Smooth muscle cell (in vitro differentiated cells): Measurements from ENCODE around the gene MACROD2. TPM values are rescaled to one million over a fixed set of nuclear protein-coding genes. Genes with fewer than 3 reads are reported as not detected.

ENCODE experiments used
- DNase-seq: peaks from one replicate; lab custom pipeline; 2025; ENCODE audit not compliant: unreplicated experiment; lab: John Stamatoyannopoulos, UW
- H2AFZ ChIP-seq: fragments of 200-600 bp; sonication (generic); 2 replicates; pipeline ENCODE4 v1.6.0; 2016; ENCODE audit warnings: antibody characterized with exemption, low read depth, mild to moderate bottlenecking
- H3F3A ChIP-seq: fragments of 200-600 bp; sonication (generic); 2 replicates; pipeline ENCODE4 v1.6.0; 2017; ENCODE audit warnings: antibody characterized with exemption, low read depth
- H3K27ac ChIP-seq: fragments of 200-600 bp; sonication (generic); 2 replicates; pipeline ENCODE4 v1.5.1; 2016; ENCODE audit warnings: low read depth, mild to moderate bottlenecking
- H3K27me3 ChIP-seq: fragments of 200-600 bp; sonication (generic); 2 replicates; pipeline ENCODE4 v1.6.1; 2016; ENCODE audit warnings: low read depth, mild to moderate bottlenecking
- H3K36me3 ChIP-seq: fragments of 200-600 bp; sonication (generic); 2 replicates; pipeline ENCODE4 v1.5.1; 2016; ENCODE audit warnings: low read depth
- H3K4me1 ChIP-seq: fragments of 200-600 bp; sonication (generic); 2 replicates; pipeline ENCODE4 v1.5.1; 2016; ENCODE audit warnings: low read depth
- H3K4me2 ChIP-seq: fragments of 200-600 bp; sonication (generic); 2 replicates; pipeline ENCODE4 v1.6.0; 2016; ENCODE audit warnings: mild to moderate bottlenecking
- H3K4me3 ChIP-seq: fragments of 200-600 bp; sonication (generic); 2 replicates; pipeline ENCODE4 v1.5.1; 2016; ENCODE audit warnings: mild to moderate bottlenecking
- H3K79me2 ChIP-seq: fragments of 200-600 bp; sonication (generic); 2 replicates; pipeline ENCODE4 v1.6.0; 2016; ENCODE audit warnings: low read depth, mild to moderate bottlenecking
- H3K9ac ChIP-seq: fragments of 200-600 bp; sonication (generic); 2 replicates; pipeline ENCODE4 v1.6.0; 2016; ENCODE audit warnings: low read depth
- H3K9me3 ChIP-seq: fragments of 200-600 bp; sonication (generic); replicated peaks from 2 replicates; pipeline ENCODE4 v1.5.1; 2016; ENCODE audit warnings: low read depth
- H4K20me1 ChIP-seq: fragments of 200-600 bp; sonication (generic); 2 replicates; pipeline ENCODE4 v1.6.0; 2016; ENCODE audit warnings: low read depth
- WGBS: methylation state at CpG from one replicate; pipeline ENCODE4 v1.1.7; 2016; ENCODE audit warnings: low lambda C conversion rate; 5-methylcytosine and 5-hydroxymethylcytosine counted together
- polyA plus RNA-seq: library from polyadenylated mRNA; unstranded; fragments of >200 nt; fragmentation: Nextera tagmentation; extraction: Ambion mirVana; gene quantifications from 2 replicates; pipeline ENCODE4 v1.2.1, GENCODE V29; 2016
- total RNA-seq: library from RNA; depleted of rRNA; stranded (reverse); fragments of >200 nt; gene quantifications from 2 replicates; pipeline ENCODE4 v1.2.3, GENCODE V29; 2014
- TF ChIP-seq, protein P1 (sequence below): fragments of 200-600 bp; sonication (generic); IDR thresholded peaks from 2 replicates; pipeline ENCODE4 v1.5.1; 2017; ENCODE audit warnings: borderline replicate concordance, mild to moderate bottlenecking, antibody characterized with exemption; ENCODE audit not compliant: insufficient read depth, poor library complexity, severe bottlenecking

Gene MACROD2
- total and polyA plus RNA-seq, 2 experiments from 2014 or later, result 0.04 to 0.32 TPM

DNA sequence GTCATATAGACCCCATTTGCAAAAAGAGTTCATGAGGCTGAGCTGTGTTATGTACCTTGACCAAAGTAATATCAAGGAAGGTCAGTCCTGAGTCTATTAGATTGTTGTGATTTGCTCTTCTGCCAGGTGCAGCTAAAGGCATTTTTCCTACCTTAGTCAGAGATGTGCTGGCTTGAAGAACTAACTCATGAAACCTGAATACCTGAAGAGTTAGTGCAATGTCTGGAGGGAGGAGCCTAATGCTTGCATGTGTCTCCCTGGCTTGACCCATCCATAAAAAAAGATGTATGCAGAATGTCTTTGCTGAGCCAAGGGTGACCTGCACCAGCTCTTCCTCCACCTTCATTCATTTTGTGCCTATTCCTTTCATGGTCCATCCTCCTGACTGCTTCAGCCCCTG is 1835.9 kb downstream of the MACROD2 start:
- Histone ChIP-seq H4K20me1 (no peaks in the 10 kb centered on the region), H3K4me2 (no peak overlapping the region), H3K36me3 (no peaks in the 10 kb centered on the region), H2AFZ (no peak overlapping the region), H3K4me3 (no peak overlapping the region), H3K27me3 (peaks cover 13% of the 10 kb centered on the region), H3K9ac (no peak overlapping the region), H3K27ac (no peak overlapping the region), H3K9me3 (no peaks in the 10 kb centered on the region), H3F3A (no peaks in the 10 kb centered on the region), H3K4me1 (no peaks in the 10 kb centered on the region), H3K79me2 (no peaks in the 10 kb centered on the region)
- TF ChIP-seq, protein P1, sequence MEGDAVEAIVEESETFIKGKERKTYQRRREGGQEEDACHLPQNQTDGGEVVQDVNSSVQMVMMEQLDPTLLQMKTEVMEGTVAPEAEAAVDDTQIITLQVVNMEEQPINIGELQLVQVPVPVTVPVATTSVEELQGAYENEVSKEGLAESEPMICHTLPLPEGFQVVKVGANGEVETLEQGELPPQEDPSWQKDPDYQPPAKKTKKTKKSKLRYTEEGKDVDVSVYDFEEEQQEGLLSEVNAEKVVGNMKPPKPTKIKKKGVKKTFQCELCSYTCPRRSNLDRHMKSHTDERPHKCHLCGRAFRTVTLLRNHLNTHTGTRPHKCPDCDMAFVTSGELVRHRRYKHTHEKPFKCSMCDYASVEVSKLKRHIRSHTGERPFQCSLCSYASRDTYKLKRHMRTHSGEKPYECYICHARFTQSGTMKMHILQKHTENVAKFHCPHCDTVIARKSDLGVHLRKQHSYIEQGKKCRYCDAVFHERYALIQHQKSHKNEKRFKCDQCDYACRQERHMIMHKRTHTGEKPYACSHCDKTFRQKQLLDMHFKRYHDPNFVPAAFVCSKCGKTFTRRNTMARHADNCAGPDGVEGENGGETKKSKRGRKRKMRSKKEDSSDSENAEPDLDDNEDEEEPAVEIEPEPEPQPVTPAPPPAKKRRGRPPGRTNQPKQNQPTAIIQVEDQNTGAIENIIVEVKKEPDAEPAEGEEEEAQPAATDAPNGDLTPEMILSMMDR, result no peak
- DNase-seq, result no peak

DNA sequence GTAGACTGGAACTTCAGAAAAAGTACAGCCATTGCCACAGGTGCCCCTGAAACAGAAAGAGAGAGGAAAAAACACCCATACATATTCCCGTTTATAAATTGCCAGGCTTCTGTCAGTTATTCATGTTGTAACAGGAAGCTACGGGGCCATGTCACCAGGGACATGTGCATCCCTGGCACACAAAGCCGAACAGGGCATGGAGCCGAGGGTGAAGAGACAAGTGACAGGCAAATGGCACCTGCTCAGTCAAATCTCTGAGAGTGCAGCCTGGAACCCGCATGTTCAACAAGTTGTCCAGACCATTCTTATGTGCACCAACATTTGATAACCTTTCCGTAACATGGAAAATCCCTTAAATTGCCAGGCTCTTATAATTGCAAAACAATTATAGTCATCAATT is 1837.2 kb downstream of the MACROD2 start:
- no peak overlapping the region for H3K4me2 ChIP-seq
- H4K20me1 ChIP-seq, result no peaks in the 10 kb centered on the region
- H3F3A ChIP-seq, result no peaks in the 10 kb centered on the region
- no peaks in the 10 kb centered on the region for H3K79me2 ChIP-seq
- no peak overlapping the region for H2AFZ ChIP-seq
- H3K4me1 ChIP-seq, result no peaks in the 10 kb centered on the region
- peaks cover 13% of the 10 kb centered on the region for H3K27me3 ChIP-seq
- H3K4me3 ChIP-seq, result no peak overlapping the region
- TF ChIP-seq, protein P1, result no peak
- no peak for DNase-seq
- no peaks in the 10 kb centered on the region for H3K36me3 ChIP-seq
- 93% methylated on average over 6 of the region's 6 CpGs for WGBS
- no peak overlapping the region for H3K27ac ChIP-seq
- no peak overlapping the region for H3K9ac ChIP-seq
- H3K9me3 ChIP-seq, result no peaks in the 10 kb centered on the region

DNA sequence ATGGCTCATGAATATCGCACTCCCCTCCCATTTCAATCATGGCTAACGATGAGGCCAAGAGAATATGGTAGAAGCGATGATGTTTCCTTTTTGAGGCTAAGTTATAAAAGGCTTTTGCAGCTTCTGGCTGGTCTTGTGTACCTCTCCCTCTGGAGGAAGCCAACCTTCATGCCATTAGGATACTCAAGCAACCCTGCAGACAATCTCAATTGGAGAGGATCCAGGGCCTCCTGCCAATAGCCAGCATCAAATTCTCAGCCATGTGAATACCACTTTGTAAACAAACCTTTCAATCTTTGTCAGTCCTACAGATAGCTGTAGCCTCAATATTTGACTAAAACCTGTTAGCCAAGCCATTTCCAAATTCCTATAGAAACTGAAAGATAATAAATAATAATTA is 1839.5 kb downstream of the MACROD2 start:
- H4K20me1 ChIP-seq, result no peaks in the 10 kb centered on the region
- peaks cover 11% of the 10 kb centered on the region for H3K27me3 ChIP-seq
- H3K36me3 ChIP-seq, result no peaks in the 10 kb centered on the region
- no peaks in the 10 kb centered on the region for H3K4me1 ChIP-seq
- TF ChIP-seq, protein P1, result no peak
- no peak for DNase-seq
- no peak overlapping the region for H3K27ac ChIP-seq
- H3F3A ChIP-seq, result no peaks in the 10 kb centered on the region
- H3K4me3 ChIP-seq, result no peak overlapping the region
- no peak overlapping the region for H3K9ac ChIP-seq
- H3K9me3 ChIP-seq, result no peaks in the 10 kb centered on the region
- H3K79me2 ChIP-seq, result no peaks in the 10 kb centered on the region
- H3K4me2 ChIP-seq, result no peak overlapping the region
- no peak overlapping the region for H2AFZ ChIP-seq
- 96% methylated on average over 3 of the region's 3 CpGs for WGBS

DNA sequence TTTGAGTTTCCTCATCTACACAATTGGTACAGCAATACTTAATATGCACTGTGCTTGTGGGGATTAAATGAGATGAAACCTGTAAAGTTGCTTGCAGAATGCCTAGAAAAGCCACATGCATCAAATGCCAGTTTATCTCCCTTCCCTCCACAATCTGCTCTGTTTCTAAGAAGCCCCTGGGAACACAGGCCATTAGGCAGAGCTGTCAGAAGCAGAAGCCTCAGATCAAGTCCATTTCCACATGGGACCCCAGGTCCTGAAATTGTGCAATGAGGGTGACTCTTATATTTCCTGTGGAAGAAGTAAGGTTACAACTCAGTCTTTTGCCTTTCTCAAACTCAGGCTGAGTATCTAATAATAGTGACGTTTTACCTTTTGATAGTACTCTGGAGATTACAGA is 1840.5 kb downstream of the MACROD2 start:
- H3K9me3 ChIP-seq, result no peaks in the 10 kb centered on the region
- no peak overlapping the region for H3K27ac ChIP-seq
- H3K79me2 ChIP-seq, result no peaks in the 10 kb centered on the region
- TF ChIP-seq, protein P1, result no peak
- no peak for DNase-seq
- 88% methylated on average over 1 of the region's 1 CpG for WGBS
- no peaks in the 10 kb centered on the region for H3F3A ChIP-seq
- peak overlapping the region; percentile 52 for H3K4me2 ChIP-seq
- H4K20me1 ChIP-seq, result no peaks in the 10 kb centered on the region
- peaks cover 7% of the 10 kb centered on the region for H3K27me3 ChIP-seq
- no peaks in the 10 kb centered on the region for H3K36me3 ChIP-seq
- no peak overlapping the region for H3K9ac ChIP-seq
- no peak overlapping the region for H2AFZ ChIP-seq
- H3K4me3 ChIP-seq, result no peak overlapping the region
- H3K4me1 ChIP-seq, result no peaks in the 10 kb centered on the region
